B cell (primary cell): ENCODE data around the gene JMJD1C. TPM values are rescaled to one million over a fixed set of nuclear protein-coding genes. Genes with fewer than 3 reads are reported as not detected.
"Not testable (repeated sequence)": the region's sequence is repeated elsewhere in the genome, so short reads cannot be mapped to it uniquely, and the experiment has no call there.

Experiments
- ATAC-seq: fragments of 200-7000 bp; cut with Tn5 transposase; one replicate; pipeline ENCODE4 v1.10.0; 2021; ENCODE audit warnings: low read depth, mild to moderate bottlenecking, moderate number of reproducible peaks, moderate library complexity
- CTCF ChIA-PET: fragments of 350-600 bp; sonication (Branson Sonifier 250); formaldehyde crosslinking; loops from one replicate; lab custom pipeline; 2021; ENCODE audit warnings: antibody characterized with exemption, inconsistent platforms; lab: Charles Lee
- POLR2A ChIA-PET: fragments of 350-600 bp; sonication (Branson Sonifier 250); formaldehyde crosslinking; loops from one replicate; lab custom pipeline; 2021; ENCODE audit warnings: antibody characterized with exemption; lab: Charles Lee
- DNase-seq: peaks from one replicate; pipeline ENCODE4 v3.0.0; 2013
- H2AFZ ChIP-seq: 2 replicates; pipeline ENCODE4 v1.6.1; 2012; ENCODE audit warnings: mild to moderate bottlenecking, low read depth, low read length; ENCODE audit not compliant: insufficient read depth, poor library complexity, severe bottlenecking
- H3K27ac ChIP-seq, 2 donors: 1 replicate in 1 of 2; 2 replicates in 1 of 2; pipeline ENCODE4 v1.5.1; 2012 to 2013; ENCODE audit warnings: low read length in 2 of 2, mild to moderate bottlenecking in 2 of 2, moderate library complexity in 1 of 2
- H3K27me3 ChIP-seq, 4 experiments: fragments of 200-600 bp in 1 of 4; sonication (generic) in 1 of 4; replicated peaks in 1 of 4; 1 replicate in 2 of 4; 2 replicates in 2 of 4; pipeline versions ENCODE4 v1.6.1 to v1.7.0; 2013 to 2016; ENCODE audit warnings: low read length in 3 of 4, mild to moderate bottlenecking in 2 of 4, mixed read lengths in 1 of 4, moderate library complexity in 1 of 4; ENCODE audit not compliant: insufficient read depth in 4 of 4, control insufficient read depth in 3 of 4; ENCODE audit errors: control extremely low read depth in 1 of 4
- H3K36me3 ChIP-seq, 2 experiments: replicated peaks in 1 of 2; 1 replicate in 1 of 2; 2 replicates in 1 of 2; pipeline versions ENCODE4 v1.6.1 to v1.7.1; 2013; ENCODE audit warnings: low read length in 1 of 2; ENCODE audit not compliant: insufficient read depth in 2 of 2, control insufficient read depth in 1 of 2; ENCODE audit errors: control extremely low read depth in 1 of 2, extremely low read depth in 1 of 2
- H3K4me1 ChIP-seq, 2 donors: fragments of 200-600 bp in 1 of 2; sonication (generic) in 1 of 2; 1 replicate in 1 of 2; 2 replicates in 1 of 2; pipeline versions ENCODE4 v1.5.1 to v1.6.1; 2013 to 2017; ENCODE audit warnings: low read length in 2 of 2; ENCODE audit not compliant: control insufficient read depth in 2 of 2, insufficient read depth in 2 of 2
- H3K4me2 ChIP-seq: replicated peaks from 2 replicates; pipeline ENCODE3; 2012; ENCODE audit warnings: mild to moderate bottlenecking, low read depth, low read length; ENCODE audit not compliant: poor library complexity, severe bottlenecking
- H3K4me3 ChIP-seq, 5 experiments: fragments of 200-600 bp in 1 of 5; sonication (generic) in 1 of 5; 1 replicate in 3 of 5; 2 replicates in 2 of 5; pipeline versions ENCODE4 v1.5.1 to v1.7.0; 2011 to 2016; ENCODE audit warnings: low read length in 4 of 5, mild to moderate bottlenecking in 4 of 5, low read depth in 2 of 5, control low read depth in 1 of 5, moderate library complexity in 1 of 5; ENCODE audit not compliant: insufficient read depth in 1 of 5; ENCODE audit errors: control extremely low read depth in 1 of 5, extremely low read depth in 1 of 5
- H3K79me2 ChIP-seq: fragments of 200-600 bp; sonication (generic); one replicate; pipeline ENCODE4 v1.6.0; 2016; ENCODE audit warnings: low read length; ENCODE audit not compliant: control insufficient read depth, insufficient read depth
- H3K9ac ChIP-seq: fragments of 200-600 bp; sonication (generic); 2 replicates; pipeline ENCODE4 v1.6.1; 2017; ENCODE audit warnings: mild to moderate bottlenecking, low read length, moderate library complexity
- H3K9me3 ChIP-seq, 3 donors: one replicate each; pipeline versions ENCODE4 v1.6.1 to v1.7.1; 2013; ENCODE audit warnings: low read length in 2 of 3; ENCODE audit not compliant: control insufficient read depth in 2 of 3, insufficient read depth in 1 of 3; ENCODE audit errors: control extremely low read depth in 1 of 3
- H4K20me1 ChIP-seq: 2 replicates; pipeline ENCODE4 v1.6.0; 2012; ENCODE audit warnings: mild to moderate bottlenecking, low read length; ENCODE audit not compliant: insufficient read depth, control insufficient read depth, poor library complexity, severe bottlenecking
- H3K27ac Mint-ChIP-seq: one replicate; pipeline ENCODE4 v1.8.0; 2021; ENCODE audit warnings: mixed read lengths
- H3K27me3 Mint-ChIP-seq: one replicate; pipeline ENCODE4 v1.8.0; 2021; ENCODE audit warnings: mixed read lengths
- H3K4me1 Mint-ChIP-seq: one replicate; pipeline ENCODE4 v1.8.0; 2021; ENCODE audit warnings: mixed read lengths
- H3K4me3 Mint-ChIP-seq: one replicate; pipeline ENCODE4 v1.8.0; 2021; ENCODE audit warnings: mixed read lengths
- H3K9me3 Mint-ChIP-seq: one replicate; pipeline ENCODE4 v1.8.0; 2022; ENCODE audit warnings: mixed read lengths; ENCODE audit not compliant: insufficient read depth
- EZH2 ChIP-seq: IDR thresholded peaks from 2 replicates; pipeline ENCODE4 v1.6.1; 2012; ENCODE audit warnings: borderline replicate concordance, low read depth, mild to moderate bottlenecking, moderate library complexity, low read length; ENCODE audit not compliant: insufficient read depth, poor library complexity, severe bottlenecking
- WGBS: methylation state at CpG from one replicate; pipeline ENCODE4 v1.1.5; 2013; ENCODE audit warnings: missing lambda C conversion rate; ENCODE audit not compliant: insufficient coverage; 5-methylcytosine and 5-hydroxymethylcytosine counted together
- intact Hi-C: fragments of 100-400 bp; cut with micrococcal nuclease; formaldehyde crosslinking; loops from one replicate; pipeline ENCODE4 v1.10.0; 2022
- polyA plus RNA-seq: library from polyadenylated mRNA; depleted of rRNA; stranded (reverse); fragments of >200 nt; gene quantifications from 2 replicates; pipeline ENCODE4 v1.2.3, GENCODE V29; 2012
- total RNA-seq, 2 donors: library from RNA; stranded (reverse); fragments of 120-200 nt in 1 of 2; gene quantifications; 1 replicate in 1 of 2; 2 replicates in 1 of 2; pipeline versions ENCODE4 v1.2.3 to v1.2.4, GENCODE V29; 2013 to 2022
- TF ChIP-seq, protein P1 (sequence below): fragments of 200-600 bp; IDR thresholded peaks from one replicate; pipeline ENCODE4 v1.8.0; 2022; ENCODE audit warnings: antibody characterized with exemption, mild to moderate bottlenecking

Gene JMJD1C
- total and polyA plus RNA-seq, 2 donors (not counting 1 experiment from before 2014, with no cell fraction given): 81.8 to 235 TPM

DNA sequence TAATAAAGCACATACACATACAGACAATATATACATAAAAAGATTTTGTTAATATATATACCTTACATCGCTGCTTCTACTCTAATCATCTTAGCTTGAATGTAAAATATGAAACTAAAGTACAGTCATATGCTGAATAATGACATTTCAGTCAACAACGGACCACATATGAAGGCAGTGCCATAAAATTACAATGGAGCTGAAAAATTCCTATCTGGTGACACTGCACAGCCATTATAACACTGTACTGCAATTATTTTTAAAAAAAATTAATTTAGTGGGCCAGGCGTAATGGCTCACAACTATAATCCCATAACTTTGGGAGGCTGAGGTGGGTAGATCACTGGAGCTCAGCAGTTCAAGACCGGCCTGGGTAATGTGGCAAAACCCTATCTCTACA lies 122.3 kb downstream of the JMJD1C start:
- Mint-ChIP-seq H3K9me3 (no peaks in the 10 kb centered on the region), H3K4me1 (peaks cover 6% of the 10 kb centered on the region), H3K27ac (no peak overlapping the region), H3K4me3 (no peak overlapping the region), H3K27me3 (no peaks in the 10 kb centered on the region)
- no peak overlapping the region for H3K27ac ChIP-seq
- H3K36me3 ChIP-seq: peaks cover 0 to 4% of the 10 kb centered on the region in 2 experiments
- POLR2A ChIA-PET: interaction anchor here (0.6 kb wide), 1 partner anchor 164 kb away, joined by 3 read pairs; no protein-coding TSS in a partner anchor
- no peak overlapping the region for H3K9ac ChIP-seq
- H3K4me2 ChIP-seq: no peak overlapping the region
- H3K9me3 ChIP-seq: peaks cover 0 to 3% (median 0%) of the 10 kb centered on the region in 3 donors
- no peaks in the 10 kb centered on the region for H3K4me1 ChIP-seq
- H3K27me3 ChIP-seq: no peaks in the 10 kb centered on the region
- CTCF ChIA-PET: interaction anchor here (0.6 kb wide), 1 partner anchor 506 kb away, joined by 3 read pairs; no protein-coding TSS in a partner anchor
- ATAC-seq (no peak), DNase-seq (no peak)
- TF ChIP-seq, protein P1, sequence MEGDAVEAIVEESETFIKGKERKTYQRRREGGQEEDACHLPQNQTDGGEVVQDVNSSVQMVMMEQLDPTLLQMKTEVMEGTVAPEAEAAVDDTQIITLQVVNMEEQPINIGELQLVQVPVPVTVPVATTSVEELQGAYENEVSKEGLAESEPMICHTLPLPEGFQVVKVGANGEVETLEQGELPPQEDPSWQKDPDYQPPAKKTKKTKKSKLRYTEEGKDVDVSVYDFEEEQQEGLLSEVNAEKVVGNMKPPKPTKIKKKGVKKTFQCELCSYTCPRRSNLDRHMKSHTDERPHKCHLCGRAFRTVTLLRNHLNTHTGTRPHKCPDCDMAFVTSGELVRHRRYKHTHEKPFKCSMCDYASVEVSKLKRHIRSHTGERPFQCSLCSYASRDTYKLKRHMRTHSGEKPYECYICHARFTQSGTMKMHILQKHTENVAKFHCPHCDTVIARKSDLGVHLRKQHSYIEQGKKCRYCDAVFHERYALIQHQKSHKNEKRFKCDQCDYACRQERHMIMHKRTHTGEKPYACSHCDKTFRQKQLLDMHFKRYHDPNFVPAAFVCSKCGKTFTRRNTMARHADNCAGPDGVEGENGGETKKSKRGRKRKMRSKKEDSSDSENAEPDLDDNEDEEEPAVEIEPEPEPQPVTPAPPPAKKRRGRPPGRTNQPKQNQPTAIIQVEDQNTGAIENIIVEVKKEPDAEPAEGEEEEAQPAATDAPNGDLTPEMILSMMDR: no peak
- TF ChIP-seq EZH2: no peak
- intact Hi-C loops: no loop called here
- no peaks in the 10 kb centered on the region for H4K20me1 ChIP-seq
- no CpG with 5 or more reads among the region's 4 CpGs for WGBS
- peaks cover 35% of the 10 kb centered on the region for H3K79me2 ChIP-seq
- H2AFZ ChIP-seq: no peak overlapping the region
- no peak overlapping the region for H3K4me3 ChIP-seq

DNA sequence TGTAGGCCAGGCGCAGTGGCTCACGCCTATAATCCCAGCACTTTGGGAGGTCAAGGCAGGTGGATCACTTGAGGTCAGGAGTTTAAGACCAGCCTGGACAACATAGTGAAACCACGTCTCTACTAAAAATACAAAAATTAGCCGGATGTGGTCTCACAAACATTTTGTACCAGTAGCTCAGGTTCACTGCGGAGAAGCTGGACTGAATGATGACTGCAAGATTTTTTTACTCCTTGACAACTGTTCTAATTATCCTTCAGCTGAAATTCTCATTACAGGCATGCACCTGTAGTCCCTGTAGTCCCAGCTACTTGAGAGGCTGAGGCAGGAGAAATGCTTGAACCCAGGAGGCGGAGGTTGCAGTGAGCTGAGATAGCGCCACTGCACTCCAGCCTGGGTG lies 126.1 kb downstream of the JMJD1C start:
- H3K9me3 Mint-ChIP-seq, H3K27me3 ChIP-seq, H3K27ac ChIP-seq, H3K4me3 Mint-ChIP-seq, ATAC-seq, H3K4me1 ChIP-seq, H3K9me3 ChIP-seq, H2AFZ ChIP-seq, CTCF ChIA-PET, H3K4me1 Mint-ChIP-seq, H3K27me3 Mint-ChIP-seq, H3K27ac Mint-ChIP-seq, POLR2A ChIA-PET, H3K4me2 ChIP-seq, H3K36me3 ChIP-seq, H4K20me1 ChIP-seq, DNase-seq, intact Hi-C loops, H3K9ac ChIP-seq, H3K4me3 ChIP-seq: not testable (repeated sequence)
- H3K79me2 ChIP-seq: peaks cover 25% of the 10 kb centered on the region
- 94% methylated on average over 3 of the region's 7 CpGs for WGBS
